ENCODE measurements around the gene TUBGCP3.

TUBGCP3 gene

DNA sequence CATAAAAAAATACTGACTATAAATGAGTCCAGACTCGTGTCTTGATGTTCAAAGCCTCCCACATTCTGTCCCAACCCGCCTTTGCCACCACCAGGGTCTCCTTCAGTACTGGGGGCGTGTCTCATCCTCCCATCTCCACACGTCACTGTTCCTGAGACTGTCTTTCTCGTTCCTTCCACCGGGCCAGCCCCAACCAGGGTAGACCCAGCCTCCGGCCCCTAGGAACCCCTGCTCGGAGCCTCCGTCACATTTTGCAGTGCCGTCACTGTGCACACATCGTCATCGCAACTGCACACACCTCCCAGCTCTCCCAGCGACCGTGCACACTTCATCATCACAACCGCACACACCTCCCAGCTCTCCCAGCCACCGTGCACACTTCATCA is 138.4 kb downstream of the TUBGCP3 start:
- H3K27me3 ChIP-seq (ENCODE audit: insufficient read depth, low read length, poor library complexity) = no peaks in the 10 kb centered on the region
- no peaks in the 10 kb centered on the region for H3K4me1 ChIP-seq (ENCODE audit: control insufficient read depth, low read depth, low read length)
- H2AK5ac ChIP-seq (ENCODE audit: low read length) = no peak overlapping the region
- H2BK15ac ChIP-seq (replicated peaks; ENCODE audit: low read depth) = no peak overlapping the region
- no peak overlapping the region for H2BK120ac ChIP-seq (ENCODE audit: low read depth, low read length)
- no peak overlapping the region for H3K56ac ChIP-seq (ENCODE audit: low read length)
- H3K79me2 ChIP-seq (ENCODE audit: control insufficient read depth, insufficient read depth, low read length) = no peaks in the 10 kb centered on the region
- WGBS (ENCODE audit: extremely low coverage, insufficient coverage, low lambda C conversion rate) = no CpG with 5 or more reads among the region's 16 CpGs
- no peak overlapping the region for H3K4me2 ChIP-seq (ENCODE audit: low read length)
- H3K23ac ChIP-seq (ENCODE audit: low read length) = no peak overlapping the region
- H3K9ac ChIP-seq (ENCODE audit: low read length) = no peak overlapping the region
- H2BK5ac ChIP-seq (ENCODE audit: low read length) = no peak overlapping the region
- no peak overlapping the region for H4K8ac ChIP-seq (ENCODE audit: low read depth, low read length)
- H3K27ac ChIP-seq (ENCODE audit: low read depth, low read length) = no peak overlapping the region
- no peaks in the 10 kb centered on the region for H3K79me1 ChIP-seq (ENCODE audit: low read length)
- H4K5ac ChIP-seq (ENCODE audit: low read length) = no peak overlapping the region
- no peak overlapping the region for H3K18ac ChIP-seq (ENCODE audit: low read length)
- no peak overlapping the region for H3K4me3 ChIP-seq (ENCODE audit: low read length)
- no peak for DNase-seq
- no peak overlapping the region for H3K4ac ChIP-seq (ENCODE audit: low read depth, low read length)
- H3K36me3 ChIP-seq (ENCODE audit: control insufficient read depth, insufficient read depth, low read length) = no peaks in the 10 kb centered on the region

DNA sequence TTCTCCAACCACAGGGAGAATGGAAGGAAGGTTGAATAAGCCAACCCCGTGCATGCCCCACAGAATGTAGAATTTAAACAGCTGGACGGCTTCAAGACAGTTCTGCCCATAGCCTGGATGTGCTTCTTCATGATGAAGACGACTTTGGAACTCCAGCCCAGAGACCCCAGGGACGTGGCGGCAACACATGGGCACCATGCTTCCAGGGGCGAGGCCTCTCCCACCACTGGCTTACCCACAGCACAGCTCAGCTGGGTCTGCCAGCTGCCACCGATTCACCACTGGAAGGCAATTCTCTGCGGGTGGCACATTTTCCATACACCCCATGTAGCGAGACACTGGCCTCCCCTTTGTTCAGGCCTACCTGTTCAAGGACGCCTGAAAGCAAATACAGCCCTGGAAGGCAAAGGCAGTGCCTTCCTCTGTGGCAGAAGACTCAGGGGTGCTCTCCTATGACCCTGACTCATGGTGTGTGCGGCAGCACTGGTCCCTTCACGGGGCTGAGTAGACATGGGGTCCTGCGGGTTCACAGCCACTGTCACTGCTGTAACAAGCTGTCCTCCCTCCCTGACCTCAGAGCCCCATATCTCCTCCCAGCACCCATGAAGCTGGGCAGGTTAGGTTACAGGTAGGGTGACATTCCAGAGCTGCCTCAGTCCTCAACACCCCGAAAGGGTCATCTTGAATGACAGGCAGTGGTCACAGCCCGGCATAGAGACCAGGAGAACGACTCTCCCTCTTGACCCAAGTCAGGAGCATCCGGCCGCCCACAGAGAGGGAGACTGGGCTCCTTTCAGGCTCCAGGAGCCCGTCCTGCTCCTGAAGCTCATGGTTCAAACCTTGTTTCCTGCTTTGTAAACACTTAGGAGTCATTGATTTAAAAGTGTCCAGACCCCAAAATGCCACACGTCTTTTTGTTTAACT is 139.1 kb downstream of the TUBGCP3 start:
- no peak overlapping the region for H3K27ac ChIP-seq (ENCODE audit: low read depth, low read length)
- H4K5ac ChIP-seq (ENCODE audit: low read length) = no peak overlapping the region
- no peaks in the 10 kb centered on the region for H3K36me3 ChIP-seq (ENCODE audit: control insufficient read depth, insufficient read depth, low read length)
- no peak overlapping the region for H4K8ac ChIP-seq (ENCODE audit: low read depth, low read length)
- H3K4me2 ChIP-seq (ENCODE audit: low read length) = no peak overlapping the region
- H3K23ac ChIP-seq (ENCODE audit: low read length) = no peak overlapping the region
- no peaks in the 10 kb centered on the region for H3K79me1 ChIP-seq (ENCODE audit: low read length)
- no peak overlapping the region for H3K4me3 ChIP-seq (ENCODE audit: low read length)
- H3K4me1 ChIP-seq (ENCODE audit: control insufficient read depth, low read depth, low read length) = no peaks in the 10 kb centered on the region
- H3K27me3 ChIP-seq (ENCODE audit: insufficient read depth, low read length, poor library complexity) = no peaks in the 10 kb centered on the region
- no peak overlapping the region for H2BK15ac ChIP-seq (replicated peaks; ENCODE audit: low read depth)
- DNase-seq = no peak
- H3K4ac ChIP-seq (ENCODE audit: low read depth, low read length) = no peak overlapping the region
- H3K56ac ChIP-seq (ENCODE audit: low read length) = no peak overlapping the region
- no peak overlapping the region for H2AK5ac ChIP-seq (ENCODE audit: low read length)
- H2BK120ac ChIP-seq (ENCODE audit: low read depth, low read length) = no peak overlapping the region
- H3K9ac ChIP-seq (ENCODE audit: low read length) = no peak overlapping the region
- no peak overlapping the region for H3K18ac ChIP-seq (ENCODE audit: low read length)
- H2BK5ac ChIP-seq (ENCODE audit: low read length) = no peak overlapping the region
- no peaks in the 10 kb centered on the region for H3K79me2 ChIP-seq (ENCODE audit: control insufficient read depth, insufficient read depth, low read length)
- no CpG with 5 or more reads among the region's 20 CpGs for WGBS (ENCODE audit: extremely low coverage, insufficient coverage, low lambda C conversion rate)

DNA sequence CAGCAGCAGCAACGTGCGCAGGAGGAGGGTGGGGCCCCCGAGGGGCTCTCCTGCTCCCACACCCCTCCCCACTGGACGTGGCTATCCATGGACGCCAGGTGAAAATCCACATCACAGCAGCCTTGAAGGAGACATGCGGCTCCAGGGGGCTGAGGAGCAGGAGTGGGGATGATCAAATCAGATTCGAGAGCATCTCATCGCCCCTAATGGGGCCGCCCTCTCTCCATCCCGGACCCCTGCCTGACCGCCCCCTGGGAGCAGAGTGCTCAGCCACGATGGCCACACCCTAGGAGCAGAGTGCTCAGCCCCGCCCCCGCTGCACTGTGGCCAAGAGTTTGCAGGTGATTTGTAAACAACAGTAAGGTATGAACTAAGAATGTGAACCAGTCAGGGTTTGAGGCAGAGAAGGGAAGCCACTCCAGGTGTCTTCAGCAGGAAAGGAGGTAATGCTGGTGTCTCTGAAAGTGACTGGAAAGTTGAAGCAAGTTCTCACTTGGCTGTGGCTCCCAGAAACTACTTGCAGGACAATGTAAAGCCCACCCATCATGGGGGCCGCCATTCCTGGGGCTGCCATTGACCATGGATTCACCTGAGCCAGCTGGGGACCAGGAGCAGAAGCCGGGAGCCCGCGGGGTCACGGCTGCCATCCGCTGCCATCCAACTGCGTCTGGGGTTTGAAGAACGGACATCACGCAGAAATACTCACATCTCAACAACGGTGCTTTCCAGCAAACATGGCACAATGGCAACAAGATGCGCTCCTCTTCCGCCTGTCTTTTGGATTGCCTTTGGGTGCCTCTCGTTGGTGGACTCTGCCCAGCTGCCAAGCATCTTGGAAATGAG is 140.0 kb downstream of the TUBGCP3 start:
- Histone ChIP-seq H3K4me3 (ENCODE audit: low read length) (no peak overlapping the region), H3K27ac (ENCODE audit: low read depth, low read length) (no peak overlapping the region), H3K79me2 (ENCODE audit: control insufficient read depth, insufficient read depth, low read length) (no peaks in the 10 kb centered on the region), H3K79me1 (ENCODE audit: low read length) (no peaks in the 10 kb centered on the region), H3K36me3 (ENCODE audit: control insufficient read depth, insufficient read depth, low read length) (no peaks in the 10 kb centered on the region), H2AK5ac (ENCODE audit: low read length) (no peak overlapping the region), H2BK120ac (ENCODE audit: low read depth, low read length) (no peak overlapping the region), H2BK5ac (ENCODE audit: low read length) (no peak overlapping the region), H4K5ac (ENCODE audit: low read length) (no peak overlapping the region), H2BK15ac (replicated peaks; ENCODE audit: low read depth) (no peak overlapping the region), H4K8ac (ENCODE audit: low read depth, low read length) (no peak overlapping the region), H3K23ac (ENCODE audit: low read length) (no peak overlapping the region), H3K56ac (ENCODE audit: low read length) (no peak overlapping the region), H3K4me1 (ENCODE audit: control insufficient read depth, low read depth, low read length) (no peaks in the 10 kb centered on the region), H3K9ac (ENCODE audit: low read length) (no peak overlapping the region), H3K27me3 (ENCODE audit: insufficient read depth, low read length, poor library complexity) (no peaks in the 10 kb centered on the region), H3K4ac (ENCODE audit: low read depth, low read length) (no peak overlapping the region), H3K4me2 (ENCODE audit: low read length) (no peak overlapping the region), H3K18ac (ENCODE audit: low read length) (no peak overlapping the region)
- WGBS (ENCODE audit: extremely low coverage, insufficient coverage, low lambda C conversion rate) = no CpG with 5 or more reads among the region's 27 CpGs
- no peak for DNase-seq

DNA sequence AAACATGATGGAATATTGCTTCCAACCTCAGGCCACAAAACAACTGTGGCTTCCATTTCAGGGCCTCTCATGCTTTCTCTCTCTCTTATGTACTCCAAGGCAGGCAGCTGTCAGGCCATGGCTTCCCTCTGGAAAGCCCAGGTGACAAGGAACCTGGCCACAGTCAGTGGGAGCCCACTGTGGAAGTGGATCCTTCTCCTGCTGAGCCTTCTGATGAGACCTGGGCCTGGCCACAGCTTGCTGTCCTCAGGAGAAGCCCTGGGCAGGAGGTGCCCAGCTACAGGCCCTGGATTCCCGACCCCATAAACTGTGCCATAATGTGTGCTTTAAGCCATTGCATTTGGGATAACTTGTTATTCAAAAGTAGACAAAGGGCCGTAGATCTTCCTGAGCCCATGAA is 140.6 kb downstream of the TUBGCP3 start:
- Histone ChIP-seq H3K4me1 (ENCODE audit: control insufficient read depth, low read depth, low read length) (no peaks in the 10 kb centered on the region), H3K23ac (ENCODE audit: low read length) (no peak overlapping the region), H4K8ac (ENCODE audit: low read depth, low read length) (no peak overlapping the region), H3K4me2 (ENCODE audit: low read length) (no peak overlapping the region), H4K5ac (ENCODE audit: low read length) (no peak overlapping the region), H3K79me2 (ENCODE audit: control insufficient read depth, insufficient read depth, low read length) (no peaks in the 10 kb centered on the region), H3K4me3 (ENCODE audit: low read length) (no peak overlapping the region), H3K18ac (ENCODE audit: low read length) (no peak overlapping the region), H2BK15ac (replicated peaks; ENCODE audit: low read depth) (no peak overlapping the region), H2AK5ac (ENCODE audit: low read length) (no peak overlapping the region), H3K27ac (ENCODE audit: low read depth, low read length) (no peak overlapping the region), H3K56ac (ENCODE audit: low read length) (no peak overlapping the region), H2BK120ac (ENCODE audit: low read depth, low read length) (no peak overlapping the region), H2BK5ac (ENCODE audit: low read length) (no peak overlapping the region), H3K79me1 (ENCODE audit: low read length) (no peaks in the 10 kb centered on the region), H3K9ac (ENCODE audit: low read length) (no peak overlapping the region), H3K27me3 (ENCODE audit: insufficient read depth, low read length, poor library complexity) (no peaks in the 10 kb centered on the region), H3K4ac (ENCODE audit: low read depth, low read length) (no peak overlapping the region), H3K36me3 (ENCODE audit: control insufficient read depth, insufficient read depth, low read length) (no peaks in the 10 kb centered on the region)
- WGBS (ENCODE audit: extremely low coverage, insufficient coverage, low lambda C conversion rate) = no CpG with 5 or more reads among the region's 2 CpGs
- DNase-seq = no peak

DNA sequence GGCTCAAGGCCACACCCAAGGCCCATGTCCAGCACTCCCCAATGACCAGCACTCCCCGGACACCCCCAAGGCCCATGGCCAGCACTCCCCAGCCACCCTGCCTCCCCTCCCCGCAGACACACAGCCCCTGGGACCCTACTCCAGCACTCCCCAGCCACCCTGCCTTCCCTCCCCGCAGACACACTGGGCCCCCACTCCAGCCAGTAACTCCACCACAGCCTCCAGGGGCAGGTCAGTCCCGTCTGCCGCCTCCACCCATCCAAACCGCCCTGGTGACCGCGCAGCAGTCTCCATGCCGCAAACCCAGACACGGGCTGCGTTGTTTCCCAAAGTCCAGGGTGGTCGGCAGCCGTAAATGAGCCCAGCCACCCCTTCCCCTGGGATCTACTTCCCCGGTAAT is 141.1 kb downstream of the TUBGCP3 start:
- H3K79me2 ChIP-seq (ENCODE audit: control insufficient read depth, insufficient read depth, low read length) = no peaks in the 10 kb centered on the region
- H3K27me3 ChIP-seq (ENCODE audit: insufficient read depth, low read length, poor library complexity) = no peaks in the 10 kb centered on the region
- H3K23ac ChIP-seq (ENCODE audit: low read length) = no peak overlapping the region
- no peak overlapping the region for H2BK120ac ChIP-seq (ENCODE audit: low read depth, low read length)
- no peak overlapping the region for H3K18ac ChIP-seq (ENCODE audit: low read length)
- H2AK5ac ChIP-seq (ENCODE audit: low read length) = no peak overlapping the region
- no peaks in the 10 kb centered on the region for H3K36me3 ChIP-seq (ENCODE audit: control insufficient read depth, insufficient read depth, low read length)
- H4K5ac ChIP-seq (ENCODE audit: low read length) = no peak overlapping the region
- H3K4me3 ChIP-seq (ENCODE audit: low read length) = no peak overlapping the region
- H3K56ac ChIP-seq (ENCODE audit: low read length) = no peak overlapping the region
- no peak overlapping the region for H2BK5ac ChIP-seq (ENCODE audit: low read length)
- no peak overlapping the region for H2BK15ac ChIP-seq (replicated peaks; ENCODE audit: low read depth)
- no peaks in the 10 kb centered on the region for H3K4me1 ChIP-seq (ENCODE audit: control insufficient read depth, low read depth, low read length)
- H3K4ac ChIP-seq (ENCODE audit: low read depth, low read length) = no peak overlapping the region
- WGBS (ENCODE audit: extremely low coverage, insufficient coverage, low lambda C conversion rate) = no CpG with 5 or more reads among the region's 14 CpGs
- no peak for DNase-seq
- no peak overlapping the region for H4K8ac ChIP-seq (ENCODE audit: low read depth, low read length)
- no peak overlapping the region for H3K27ac ChIP-seq (ENCODE audit: low read depth, low read length)
- no peaks in the 10 kb centered on the region for H3K79me1 ChIP-seq (ENCODE audit: low read length)
- H3K4me2 ChIP-seq (ENCODE audit: low read length) = no peak overlapping the region
- H3K9ac ChIP-seq (ENCODE audit: low read length) = no peak overlapping the region

Measured in mesendoderm (in vitro differentiated cells).